ENCODE results near the gene EXOC6B. TPM values are rescaled to one million over a fixed set of nuclear protein-coding genes. Genes with fewer than 3 reads are reported as not detected.

EXOC6B gene
- total and polyA plus RNA-seq, 9 of the 15 experiments (the other 6 are each of a cell fraction or from before 2014, with no cell fraction given), result 0.28 to 4.2 (median 2.0) TPM

- TF ChIP-seq U2AF1 (optimal IDR thresholded peaks at IDR 0.05; ENCODE audit: low read depth, low read length) (no peak), ZNF197 (CRISPR knock-in tag; IDR thresholded peaks at IDR 0.05; ENCODE audit: low read depth) (no peak), HDAC3 (IDR thresholded peaks at IDR 0.05; ENCODE audit: borderline replicate concordance, partially characterized antibody) (no peak), ZNF175 (CRISPR knock-in tag; IDR thresholded peaks at IDR 0.05; ENCODE audit: low read depth) (no peak), JUND (IDR thresholded peaks at IDR 0.05; ENCODE audit: borderline replicate concordance, low read depth, low read length) (no peak), JUND (tag; IDR thresholded peaks at IDR 0.05; ENCODE audit: borderline replicate concordance, low read depth, low read length) (peak; percentile 28; the same call in 1 of the 3 replicates), ZBTB49 (CRISPR knock-in tag; IDR thresholded peaks at IDR 0.05; ENCODE audit: borderline replicate concordance) (no peak), GTF2E2 (tag; IDR thresholded peaks at IDR 0.05) (no peak), ZKSCAN8 (CRISPR knock-in tag; IDR thresholded peaks at IDR 0.05) (no peak), USF2 (CRISPR knock-in tag; IDR thresholded peaks at IDR 0.05) (no peak), U2AF2 (optimal IDR thresholded peaks at IDR 0.05; ENCODE audit: low read depth, low read length) (no peak), SOX6 (IDR thresholded peaks at IDR 0.05) (peak; percentile 16; the same call in 1 of the 2 replicates), NCOA6 (IDR thresholded peaks at IDR 0.05) (no peak), E4F1 (CRISPR knock-in tag; IDR thresholded peaks at IDR 0.05; ENCODE audit: borderline replicate concordance) (no peak), ZNF121 (CRISPR knock-in tag; conservative IDR thresholded peaks at IDR 0.05) (no peak), MAFG (tag; conservative IDR thresholded peaks at IDR 0.05) (no peak)
Observed at GRCh38 chr2:72694715-72695496, 130.9 kb downstream of the EXOC6B start (continued).

All from K562 (cell line).